GM18951 (cell line): ENCODE data around the gene CFI.

Experiments
- POLR2A ChIP-seq: IDR thresholded peaks from 4 replicates; pipeline ENCODE4 v1.6.1; 2011; ENCODE audit warnings: mild to moderate bottlenecking; ENCODE audit not compliant: insufficient read length, insufficient read depth; ENCODE audit errors: extremely low read depth
- in situ Hi-C: fragments of 300-500 bp; cut with MboI; formaldehyde crosslinking; loops from one replicate; pipeline ENCODE4 v1.12.0; 2022; ENCODE audit warnings: low sequenced_read_pairs, mixed read lengths, inconsistent platforms; ENCODE audit not compliant: unreplicated experiment

The CFI gene

DNA sequence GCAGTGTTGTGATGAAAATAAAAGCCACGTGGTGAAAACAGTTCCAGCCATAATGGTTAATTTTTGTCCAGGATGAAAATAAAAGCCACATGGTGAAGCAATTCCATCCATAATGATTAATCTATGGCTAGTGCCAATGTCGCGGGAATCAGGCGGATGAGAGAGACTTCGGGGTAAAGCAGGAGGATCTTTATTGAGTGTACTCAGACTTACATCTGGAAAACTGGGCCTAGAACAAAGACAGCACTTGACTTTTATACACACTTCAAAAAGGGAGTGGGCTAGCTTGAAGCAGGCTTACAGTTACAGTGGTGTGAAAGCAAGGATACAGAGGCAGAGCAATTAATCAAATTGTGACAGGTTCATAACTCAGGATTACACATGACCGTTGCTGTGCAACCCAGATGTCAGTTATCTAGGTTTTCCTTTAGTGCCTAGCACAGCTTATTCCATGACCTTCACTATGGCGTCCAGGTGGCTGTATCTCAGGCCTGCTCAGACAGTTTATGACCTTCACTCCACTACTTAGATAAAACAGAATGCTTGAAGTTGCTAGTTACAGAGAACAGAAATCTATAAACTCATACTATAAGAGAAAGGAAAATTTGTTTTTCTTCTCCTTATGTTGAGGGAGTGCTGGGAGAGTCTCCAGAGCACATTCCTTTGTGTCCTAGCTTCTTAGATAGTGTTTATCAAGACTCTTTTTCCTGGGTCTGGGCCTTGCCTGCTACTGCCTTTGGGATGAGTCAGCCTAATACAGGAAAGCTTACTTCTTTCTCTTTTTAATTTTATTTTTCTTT is 66.0 kb downstream of the CFI start:
- in situ Hi-C loops: no loop called here
- TF ChIP-seq POLR2A: no peak

DNA sequence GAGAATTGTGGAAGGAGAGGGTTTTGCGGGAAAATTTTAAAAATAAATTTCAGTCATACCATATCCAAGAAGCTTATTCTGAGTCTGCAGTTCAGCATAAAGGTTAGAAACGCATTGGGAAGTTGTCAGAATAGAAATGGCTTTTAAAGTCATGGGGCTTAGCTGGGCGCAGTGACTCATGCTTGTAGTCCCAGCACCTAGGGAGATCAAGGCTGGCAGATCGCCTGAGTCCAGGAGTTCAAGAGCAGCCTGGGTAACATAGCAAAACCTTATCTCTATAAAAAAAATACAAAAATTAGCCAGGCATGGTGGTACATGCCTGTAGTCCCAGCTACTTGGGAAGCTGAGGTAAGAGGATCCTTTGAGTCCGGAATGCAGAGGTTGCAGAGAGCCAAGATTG is 68.1 kb downstream of the CFI start:
- in situ Hi-C loops: no loop called here
- TF ChIP-seq POLR2A: no peak

DNA sequence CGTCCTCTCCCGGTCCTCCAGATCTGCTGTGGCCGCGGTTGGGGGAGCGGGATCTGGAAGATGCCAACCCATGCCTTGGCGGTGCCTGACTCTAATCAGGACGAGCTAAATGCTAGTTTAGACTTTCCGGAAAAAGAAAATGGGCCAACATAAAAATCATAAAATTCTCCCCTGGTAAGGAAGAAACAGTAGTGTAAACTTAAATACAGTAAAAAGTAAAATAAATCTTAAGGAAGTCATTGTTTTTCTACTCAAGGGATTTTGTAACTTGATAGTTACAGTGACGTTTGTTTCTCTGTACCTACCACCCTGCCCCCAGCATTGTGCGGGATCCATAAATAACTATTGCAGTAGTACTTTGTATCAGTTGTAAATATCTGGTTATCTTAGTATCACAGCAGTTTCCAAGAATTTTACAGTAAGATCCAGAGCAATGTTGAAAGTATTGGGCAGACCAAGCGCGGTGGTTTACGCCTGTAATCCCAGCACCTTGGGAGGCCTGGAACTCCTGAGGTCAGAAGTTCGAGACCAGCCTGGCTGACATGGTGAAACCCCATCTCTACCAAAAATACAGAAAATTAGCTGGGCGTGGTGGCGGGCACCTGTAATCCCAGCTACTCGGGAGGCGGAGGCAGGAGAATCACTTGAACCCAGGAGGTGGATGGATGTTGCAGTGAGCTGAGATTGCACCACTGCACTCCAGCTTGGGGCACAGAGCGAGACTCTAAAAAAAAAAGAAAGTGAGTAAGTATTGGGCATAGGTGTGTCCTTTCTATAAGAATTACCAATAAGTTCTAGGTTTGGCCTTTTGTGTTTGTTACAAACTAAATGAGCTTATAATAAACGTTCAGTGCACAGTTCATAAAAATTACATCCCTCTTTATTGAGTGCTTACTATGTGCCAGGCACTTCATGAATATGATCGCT is 70.9 kb downstream of the CFI start:
- in situ Hi-C loops: no loop called here
- no peak for TF ChIP-seq POLR2A

DNA sequence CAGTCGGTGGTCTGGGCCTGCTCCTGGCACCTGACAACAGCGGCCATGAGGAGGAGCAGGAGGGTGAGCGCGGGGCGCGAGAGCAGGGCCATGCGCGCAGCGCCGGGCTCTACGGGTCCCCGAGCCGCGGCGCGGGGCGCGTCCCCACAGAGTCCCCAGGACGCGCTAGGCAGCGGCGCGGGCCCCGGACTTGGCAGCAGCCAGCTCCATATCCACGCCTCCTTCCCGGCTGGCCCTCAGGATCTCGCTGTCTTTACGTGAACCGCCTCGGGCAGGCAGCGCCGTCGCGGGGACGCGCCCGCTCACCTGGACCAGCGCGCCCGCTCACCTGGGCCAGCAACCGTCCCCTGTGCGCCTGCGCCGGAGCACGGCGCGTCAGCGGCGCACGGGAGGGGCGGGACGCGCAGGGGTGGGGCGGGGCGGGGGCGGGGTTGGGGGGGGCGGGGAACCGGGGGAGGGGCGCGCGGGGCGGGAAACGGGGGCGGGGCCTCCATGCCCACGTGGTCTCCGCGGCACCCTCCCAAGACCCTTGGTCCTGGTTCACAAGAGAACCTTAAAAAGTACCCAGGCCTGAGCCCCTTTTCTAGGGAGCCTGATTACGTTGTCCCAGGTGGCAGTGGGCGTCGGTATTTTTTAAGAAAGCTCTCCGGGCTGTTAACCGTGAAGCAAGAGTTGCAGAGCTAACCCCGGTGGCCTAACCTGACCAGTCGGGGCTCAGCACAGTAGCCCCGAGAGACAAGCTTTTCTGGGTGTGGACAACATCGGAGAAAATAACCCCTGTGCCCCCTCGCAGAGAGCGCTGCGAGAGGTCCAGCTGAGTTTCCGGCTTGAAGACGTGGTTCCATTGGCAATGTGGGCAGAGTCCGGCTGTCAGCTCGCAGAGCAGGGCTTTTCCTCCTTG is 71.8 kb downstream of the CFI start, which contains the start of gene PLA2G12A:
Gene PLA2G12A (minus strand): TSS at position 353 of the 901 bp plus-strand sequence. CDS start 261 bp downstream, at position 92.
- peak; percentile 76 for TF ChIP-seq POLR2A
- in situ Hi-C loops: no loop called here

DNA sequence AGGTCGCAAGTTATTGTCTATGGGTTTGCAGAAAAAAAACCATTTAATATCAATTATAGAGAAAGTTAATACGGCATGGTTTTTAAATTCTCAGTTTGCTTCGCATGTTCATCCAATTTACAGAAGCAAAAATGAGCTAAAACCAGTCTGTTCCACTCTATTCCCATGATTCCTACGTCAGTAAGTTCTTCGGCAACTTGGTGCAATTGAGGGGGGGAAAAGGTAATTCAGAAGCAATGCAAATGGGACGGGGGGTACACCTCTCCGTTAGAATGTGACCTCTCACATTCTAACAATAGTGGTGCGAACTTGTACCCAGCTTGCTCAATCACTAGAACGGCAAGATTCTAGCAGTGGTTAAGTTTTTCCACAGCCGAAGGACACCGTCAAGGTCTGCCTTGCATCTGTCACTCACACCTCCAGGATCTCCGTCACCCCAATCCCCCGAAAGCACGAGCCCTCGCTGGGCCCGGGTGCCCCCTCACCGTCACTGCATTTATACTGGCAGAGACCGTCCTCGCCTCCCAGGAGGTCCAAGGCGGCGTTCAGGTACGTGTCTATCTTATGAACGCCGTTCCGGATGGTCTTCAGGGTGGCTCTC is 72.6 kb downstream of the CFI start:
- in situ Hi-C loops: no loop called here
- TF ChIP-seq POLR2A: no peak

DNA sequence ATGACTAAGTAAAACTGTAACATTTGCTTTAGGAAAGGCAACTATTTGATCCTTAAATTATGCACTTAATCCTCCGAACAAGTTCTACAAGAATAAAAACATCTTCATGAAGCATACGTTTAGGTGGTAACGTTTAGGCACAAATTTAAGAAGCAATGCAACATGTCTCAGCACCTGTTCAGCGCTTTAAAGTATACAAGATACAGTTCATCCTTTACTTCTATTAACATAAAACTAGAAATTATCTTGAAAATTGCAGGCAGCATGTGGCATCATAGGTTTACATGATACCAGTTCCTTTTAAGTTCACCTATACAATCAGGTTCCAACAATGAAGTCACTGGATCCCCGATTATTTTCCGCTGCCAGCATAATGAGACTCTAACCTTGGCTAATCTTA is 73.4 kb downstream of the CFI start:
- in situ Hi-C loops: no loop called here
- no peak for TF ChIP-seq POLR2A

- in situ Hi-C loops: no loop called here
- no peak for TF ChIP-seq POLR2A
These were observed 78.7 kb downstream of the CFI start for GRCh38 chr4:109723110-109723509.

- in situ Hi-C loops: no loop called here
- no peak for TF ChIP-seq POLR2A
These were observed 79.4 kb downstream of the CFI start for GRCh38 chr4:109722357-109722756.

- TF ChIP-seq POLR2A: no peak
- in situ Hi-C loops: no loop called here
These were observed 80.8 kb downstream of the CFI start for GRCh38 chr4:109721033-109721432.

DNA sequence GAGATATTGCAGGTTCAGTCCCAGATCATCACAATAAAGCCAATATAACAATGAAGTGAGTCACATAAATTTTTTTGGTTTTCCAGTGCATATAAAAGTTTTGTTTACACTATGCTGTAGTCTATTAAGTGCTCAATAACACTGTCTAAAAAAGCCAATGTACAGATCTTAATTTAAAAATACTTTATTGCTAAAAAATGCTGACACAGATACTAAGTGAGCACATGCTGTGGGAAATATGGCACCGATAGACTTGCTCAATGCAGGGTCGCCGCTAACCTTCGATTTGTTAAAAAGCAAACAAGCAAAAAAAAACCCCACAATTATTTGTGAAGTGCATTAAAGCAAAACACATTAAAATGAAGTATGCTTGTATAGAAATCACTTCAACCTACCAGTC is 82.2 kb downstream of the CFI start:
- in situ Hi-C loops: no loop called here
- no peak for TF ChIP-seq POLR2A

DNA sequence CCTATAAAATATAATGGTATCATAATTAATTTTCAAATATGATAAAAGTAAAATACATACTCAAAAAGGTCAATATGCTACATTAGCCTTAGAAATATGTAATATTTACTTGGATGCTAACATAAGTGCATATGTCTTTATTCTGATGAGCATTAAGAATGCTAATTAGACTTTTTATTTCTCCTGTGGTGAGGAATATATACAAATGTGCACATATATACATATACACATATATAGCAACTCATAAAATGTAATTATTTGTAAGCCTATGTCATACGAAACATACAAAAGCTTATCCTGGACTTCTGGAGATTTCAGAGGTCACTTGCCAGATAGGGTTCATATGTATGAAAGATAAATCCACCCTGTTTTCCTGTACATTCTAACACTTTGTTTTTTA is 83.0 kb downstream of the CFI start:
- TF ChIP-seq POLR2A: no peak

DNA sequence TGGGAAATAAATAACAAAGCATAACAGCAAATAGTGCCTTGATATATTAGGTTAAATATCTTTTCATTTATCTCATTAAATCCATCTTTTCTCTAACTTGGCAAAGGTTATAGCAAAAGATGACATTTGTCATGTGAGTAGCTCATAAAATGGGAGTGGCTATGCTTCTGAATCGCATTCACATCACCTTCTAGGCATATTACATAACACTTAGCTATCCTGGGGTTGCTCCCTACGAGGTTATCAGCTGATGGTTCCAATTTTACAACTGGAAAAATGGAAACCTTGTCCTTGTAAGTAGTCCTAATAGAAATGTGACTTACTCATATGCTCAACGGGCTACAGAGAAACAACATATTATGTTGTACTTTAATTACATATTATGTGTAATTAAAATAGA is 88.3 kb downstream of the CFI start:
- in situ Hi-C loops: no loop called here
- TF ChIP-seq POLR2A: no peak

More for the DNA sequence above, 83.0 kb downstream of the CFI start:
- in situ Hi-C loops: no loop called here

DNA sequence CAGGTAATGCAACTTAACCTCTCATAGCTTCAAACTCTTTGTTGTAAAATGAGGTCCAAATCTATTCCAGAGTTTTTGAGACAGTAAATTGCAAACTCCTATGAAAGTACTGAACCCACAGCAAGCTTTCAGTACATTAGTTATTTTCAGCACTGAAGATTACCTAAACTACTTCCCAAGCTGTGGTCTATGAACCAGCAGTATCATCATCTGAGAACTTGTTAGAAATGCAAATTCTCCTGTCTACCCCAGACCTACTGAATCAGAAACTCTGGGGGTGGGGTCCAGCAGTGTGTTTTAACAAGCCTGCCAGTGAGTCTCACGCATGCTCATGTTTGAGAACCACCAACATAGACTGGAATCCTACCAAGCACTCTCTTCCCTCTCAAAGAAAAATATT is 92.8 kb downstream of the CFI start:
- in situ Hi-C loops: no loop called here
- TF ChIP-seq POLR2A: no peak

DNA sequence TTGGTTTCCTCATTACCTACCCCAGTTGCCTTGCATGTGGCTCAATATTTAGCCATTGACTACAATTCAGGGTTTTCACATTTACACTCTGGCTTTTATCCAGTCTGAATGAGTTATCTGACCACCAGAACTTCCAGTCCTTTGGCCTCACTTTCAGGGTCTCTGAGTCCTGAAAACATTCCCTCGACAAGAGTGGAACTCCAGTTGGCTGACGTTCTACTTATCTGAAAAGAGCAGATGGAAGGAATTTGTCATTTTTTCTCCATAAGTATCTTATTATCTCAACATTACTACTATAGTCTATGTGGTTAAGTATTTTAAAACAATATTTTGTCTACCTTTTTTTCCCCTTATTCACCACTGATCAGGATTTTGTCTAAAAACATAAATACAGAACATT is 93.4 kb downstream of the CFI start:
- in situ Hi-C loops: no loop called here
- TF ChIP-seq POLR2A: no peak
